Activated naive CD4-positive, alpha-beta T cell treated with anti-CD3 and anti-CD28 coated beads, Interleukin-2, amount 50 U/mL, for 16 hours (primary cell): ENCODE data around the gene KLK12.
"Not testable (repeated sequence)": the region's sequence is repeated elsewhere in the genome, so short reads cannot be mapped to it uniquely, and the experiment has no call there.

Experiments
- DNase-seq: peaks from one replicate; pipeline ENCODE4 v3.0.0-alpha.2; 2020

The KLK12 gene

DNA sequence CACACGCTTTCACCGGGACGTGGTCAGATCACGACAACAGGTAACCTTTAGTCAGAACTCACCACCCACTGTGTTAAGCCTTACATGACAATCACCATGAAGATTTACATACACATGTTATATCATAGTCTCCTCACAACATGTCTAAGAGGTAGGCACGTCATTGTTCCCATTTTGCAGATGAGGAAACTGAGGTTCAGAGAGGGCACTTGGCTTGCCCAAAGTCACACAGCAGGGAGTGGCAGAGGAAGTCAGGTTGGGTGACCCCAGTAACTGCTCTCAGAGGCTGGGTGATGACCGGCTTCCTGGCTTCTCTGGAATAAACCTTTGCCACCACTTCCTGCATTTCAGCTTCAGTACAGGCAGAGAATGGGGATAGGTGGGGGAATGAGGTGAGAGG, 20.6 kb downstream of the KLK12 start:
- DNase-seq = no peak

DNA sequence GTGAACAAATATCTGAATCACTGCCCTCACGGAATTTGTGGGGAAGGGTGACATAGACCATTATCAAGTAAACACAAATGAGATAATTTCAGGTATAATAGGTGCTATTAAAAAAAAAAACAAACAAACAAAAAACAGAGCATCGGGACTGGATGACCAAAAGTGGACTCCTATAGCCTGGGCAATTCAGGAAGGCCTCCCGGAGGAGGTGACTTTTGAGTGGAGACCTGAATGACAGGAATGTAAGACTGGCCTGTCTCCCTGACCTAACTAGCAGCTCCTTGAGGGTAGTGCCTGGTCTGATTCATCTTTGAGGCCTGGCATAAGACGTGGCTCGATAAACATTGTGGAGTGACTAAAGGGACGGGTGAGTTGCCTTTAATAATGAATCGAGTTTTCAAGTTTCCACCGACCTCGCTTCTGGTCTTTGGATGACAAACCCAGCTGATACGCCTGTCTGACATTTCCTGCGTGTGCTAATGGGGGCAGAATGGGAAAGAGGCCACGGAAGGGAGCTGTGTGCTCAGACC, 22.1 kb downstream of the KLK12 start:
- DNase-seq = no peak

DNA sequence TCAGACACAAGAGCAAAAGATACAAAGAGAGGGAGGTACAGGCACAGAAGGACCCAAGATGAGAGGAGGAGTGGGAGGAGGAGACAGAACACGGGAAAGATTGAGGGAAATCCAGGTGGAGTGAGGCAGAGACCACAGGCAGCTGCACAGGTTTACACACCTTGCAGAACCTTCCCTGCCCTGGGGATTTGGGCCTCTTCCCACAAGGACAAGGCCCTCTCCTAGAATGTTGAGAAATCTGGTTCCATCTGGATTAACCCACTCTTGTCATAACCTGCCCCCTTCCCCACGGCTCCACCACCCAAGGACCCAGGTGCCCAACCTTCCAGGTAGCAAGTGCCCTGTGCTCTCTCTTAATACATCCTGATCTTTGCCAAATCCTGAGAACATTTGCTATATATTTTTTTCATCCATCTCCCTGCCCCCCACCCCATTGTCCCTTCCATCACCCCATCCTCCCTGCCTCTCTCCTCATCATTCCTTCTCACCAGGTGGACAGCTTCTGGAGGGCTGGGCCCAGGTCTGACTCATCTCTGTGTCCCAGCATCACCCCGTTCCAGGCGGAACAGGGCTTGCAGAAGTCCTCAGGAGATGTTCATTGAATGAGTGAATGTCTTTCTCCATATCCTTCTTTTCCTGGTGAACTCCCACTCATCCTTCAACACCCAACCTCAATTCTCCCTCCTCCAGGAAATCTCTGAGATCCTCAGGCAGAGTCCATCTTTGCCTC, 24.6 kb downstream of the KLK12 start:
- no peak for DNase-seq

DNA sequence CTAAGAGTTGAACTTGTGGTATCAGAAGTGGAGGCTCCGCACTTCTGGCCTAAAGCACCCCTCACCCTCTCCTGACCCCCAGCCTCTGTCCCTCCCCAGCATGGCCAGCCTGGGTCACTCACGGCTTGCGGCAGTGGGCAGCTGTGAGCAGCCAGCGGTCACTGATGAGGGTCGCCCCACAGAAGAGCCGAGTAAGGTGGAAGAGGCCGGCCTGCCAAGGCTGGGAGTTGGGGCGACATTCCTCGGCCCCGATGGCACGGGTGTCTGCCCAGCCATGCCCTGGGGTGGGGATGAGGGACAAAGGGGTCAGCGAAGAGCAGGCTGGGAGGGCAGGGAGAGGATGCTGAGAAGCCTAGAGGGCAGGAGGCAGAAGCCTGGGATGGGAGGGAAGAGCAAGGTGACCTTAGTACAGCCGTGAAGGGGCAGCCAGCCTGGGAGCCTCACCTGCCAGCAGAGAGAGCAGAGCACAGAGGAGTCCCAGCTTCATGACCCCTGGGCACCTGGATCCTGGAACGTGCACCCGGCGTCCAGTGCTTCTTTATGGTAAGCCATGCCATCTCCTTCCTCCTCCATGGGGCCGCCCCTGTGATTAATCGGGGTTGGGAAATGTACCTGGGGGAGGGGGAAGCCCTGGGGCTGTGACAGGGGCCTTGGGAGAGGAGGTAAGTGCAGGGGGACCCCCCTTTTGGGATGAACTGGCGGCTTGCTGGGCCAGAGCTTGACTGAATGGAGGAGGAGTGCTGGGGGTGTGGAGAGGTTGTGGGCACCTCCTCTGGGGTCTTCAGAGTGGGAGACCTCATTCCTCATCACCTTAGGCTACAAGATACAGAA, 25.5 kb downstream of the KLK12 start:
- no peak for DNase-seq

DNA sequence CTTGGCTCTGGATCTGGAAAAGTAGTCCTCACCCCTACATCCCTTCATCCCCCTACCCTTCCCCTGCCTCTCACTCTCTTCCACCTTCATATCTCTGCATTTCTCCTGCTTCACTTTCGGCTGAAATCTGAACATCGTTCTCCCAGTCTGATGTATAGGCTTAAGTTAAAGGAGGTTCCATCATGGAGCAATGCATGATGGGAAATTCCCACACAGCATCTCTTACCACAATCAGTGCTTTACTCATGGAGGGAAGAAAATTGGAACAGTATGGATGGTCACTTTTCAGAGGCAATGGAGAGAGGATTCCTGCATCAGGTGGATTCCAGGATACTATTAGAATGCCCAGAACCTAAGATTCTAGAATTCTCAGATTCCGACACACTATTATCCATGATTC, 27.3 kb downstream of the KLK12 start:
- no peak for DNase-seq

DNA sequence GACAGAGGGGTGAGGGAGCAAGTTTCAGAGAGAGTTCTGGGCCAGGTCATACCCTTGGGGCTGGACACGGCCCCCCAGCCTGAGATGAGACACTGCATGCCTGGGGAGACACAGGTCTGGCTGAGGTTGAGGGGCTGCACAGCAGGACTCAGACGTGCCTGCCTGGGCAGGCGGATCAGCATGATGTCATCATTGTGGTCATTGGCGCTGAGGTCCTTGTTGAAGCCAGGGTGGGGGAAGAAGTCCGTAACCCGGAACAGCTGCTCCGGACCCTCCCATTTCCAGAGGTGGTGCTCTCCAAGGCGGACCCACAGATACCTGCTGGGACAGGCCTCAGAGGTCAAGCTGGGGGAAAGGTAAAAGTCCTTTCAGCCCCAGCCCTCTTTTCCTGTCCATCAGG, 28.4 kb downstream of the KLK12 start:
- DNase-seq = no peak

DNA sequence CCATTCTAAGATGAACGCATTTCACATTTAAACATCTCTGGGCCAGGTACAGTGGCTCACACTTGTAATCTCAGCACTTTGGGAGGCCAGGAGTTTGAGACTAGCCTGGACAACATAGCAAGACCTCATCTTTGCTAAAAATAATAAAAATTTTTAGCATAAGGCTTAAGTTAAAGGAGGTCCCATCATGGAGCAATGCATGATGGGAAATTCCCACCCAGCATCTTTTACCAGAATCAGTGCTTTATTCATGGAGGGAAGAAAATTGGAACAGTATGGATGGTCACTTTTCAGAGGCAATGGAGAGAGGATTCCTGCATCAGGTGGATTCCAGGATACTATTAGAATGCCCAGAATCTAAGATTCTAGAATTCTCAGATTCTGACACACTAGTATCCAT, 29.6 kb downstream of the KLK12 start:
- no peak for DNase-seq

DNA sequence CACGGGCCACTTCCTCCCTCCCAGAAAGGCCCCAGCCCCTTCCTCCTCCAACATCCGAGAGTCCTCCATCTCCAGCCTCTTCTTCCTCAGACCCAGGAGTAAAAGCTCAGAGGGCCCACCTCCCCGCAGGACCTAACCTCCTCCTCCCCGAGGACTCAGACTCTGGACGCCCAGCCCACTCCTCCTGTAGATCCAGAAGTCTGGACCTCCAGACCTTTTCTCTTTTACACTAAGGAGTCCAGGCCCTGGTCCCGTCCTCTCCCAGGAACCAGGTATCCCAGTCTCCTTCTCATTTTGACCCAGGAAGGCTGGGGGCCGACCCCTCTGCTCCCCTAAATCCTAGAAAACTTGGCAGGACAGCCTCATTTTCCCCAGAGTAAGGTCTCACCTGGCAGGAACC, 31.5 kb downstream of the KLK12 start:
- no peak for DNase-seq

DNA sequence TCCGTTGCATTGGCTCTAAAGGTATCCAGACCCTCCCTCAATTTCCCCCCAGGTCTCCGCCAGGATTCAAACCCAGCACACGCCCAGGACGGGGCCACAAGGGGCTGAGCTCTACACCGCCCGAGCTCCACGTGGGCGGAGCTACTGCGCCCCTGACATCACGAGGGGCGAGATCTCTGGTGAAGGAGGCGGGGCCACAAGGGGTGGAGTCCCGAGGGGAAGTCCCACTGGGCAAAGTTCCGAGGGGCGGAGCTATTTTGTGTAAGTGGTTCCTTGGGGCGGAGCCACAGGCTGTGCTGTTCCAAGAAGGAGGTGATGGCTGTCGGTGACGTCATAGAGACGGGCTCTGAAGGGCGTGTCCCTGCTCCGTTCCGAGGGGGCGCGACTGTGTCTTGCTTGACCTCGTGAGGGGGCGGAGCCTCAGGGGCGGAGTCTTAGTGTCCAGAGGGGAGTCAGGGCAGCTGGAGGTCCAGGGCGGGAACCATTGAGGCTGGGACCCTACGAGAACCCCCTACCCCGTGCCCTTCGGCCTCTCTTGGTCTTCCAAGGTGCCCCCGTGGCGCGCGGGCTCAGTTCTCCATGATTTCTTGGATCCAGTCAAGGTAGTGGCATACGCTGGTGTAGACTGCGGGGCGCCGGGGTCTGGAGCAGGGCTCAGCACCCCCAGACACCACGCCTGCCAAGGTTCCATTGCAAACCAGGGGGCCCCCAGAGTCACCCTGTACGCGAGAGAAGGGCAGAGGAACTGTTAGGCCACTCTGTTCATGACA, 32.1 kb downstream of the KLK12 start:
- no peak for DNase-seq

DNA sequence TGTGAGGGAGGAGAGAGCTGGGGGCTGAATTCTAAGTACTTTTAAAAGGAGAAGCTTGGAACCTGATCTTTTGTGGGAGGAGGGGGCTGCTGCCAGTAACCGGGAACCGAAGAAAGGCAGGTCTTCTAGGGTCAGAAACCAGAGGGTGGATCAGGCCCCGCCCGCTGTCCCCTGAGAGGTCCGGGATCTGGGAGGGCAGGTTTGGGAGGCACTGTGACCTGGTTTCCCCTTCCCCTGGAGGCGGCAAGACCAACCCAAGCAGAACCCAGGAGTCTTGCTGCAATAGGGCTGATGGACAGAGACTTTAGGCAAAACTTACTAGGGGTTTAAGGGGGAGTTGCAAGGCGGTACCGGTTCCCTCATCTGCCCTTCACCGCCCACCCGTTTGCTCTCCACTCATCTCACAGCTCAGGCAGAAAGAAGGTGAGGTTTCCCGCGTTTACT, 32.7 kb downstream of the KLK12 start:
- DNase-seq = no peak

DNA sequence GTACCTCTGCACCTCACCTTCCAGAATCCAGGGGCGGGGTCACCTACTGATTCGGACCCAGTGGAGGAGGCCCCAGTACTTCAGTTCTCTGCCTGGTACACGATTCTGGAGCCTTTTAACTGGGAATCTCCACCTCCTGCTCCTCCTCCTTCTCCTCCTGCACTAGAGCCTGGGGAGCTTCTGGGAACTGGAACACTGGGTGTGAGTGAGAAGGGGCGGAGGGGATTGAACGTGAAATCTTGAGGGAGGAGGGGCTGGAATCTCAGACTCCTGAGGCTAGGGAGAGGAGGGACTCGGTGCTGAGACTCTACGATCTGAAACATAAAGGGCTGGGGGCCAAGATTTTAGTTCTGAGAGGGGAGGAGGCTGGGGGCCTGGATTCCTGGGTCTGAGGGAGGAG, 33.3 kb downstream of the KLK12 start, which contains the start of gene KLK8:
TSS of gene KLK8 (minus strand) at position 90 of the 400 bp plus-strand sequence. CDS start 437 bp downstream, outside the sequence.
- no peak for DNase-seq

DNA sequence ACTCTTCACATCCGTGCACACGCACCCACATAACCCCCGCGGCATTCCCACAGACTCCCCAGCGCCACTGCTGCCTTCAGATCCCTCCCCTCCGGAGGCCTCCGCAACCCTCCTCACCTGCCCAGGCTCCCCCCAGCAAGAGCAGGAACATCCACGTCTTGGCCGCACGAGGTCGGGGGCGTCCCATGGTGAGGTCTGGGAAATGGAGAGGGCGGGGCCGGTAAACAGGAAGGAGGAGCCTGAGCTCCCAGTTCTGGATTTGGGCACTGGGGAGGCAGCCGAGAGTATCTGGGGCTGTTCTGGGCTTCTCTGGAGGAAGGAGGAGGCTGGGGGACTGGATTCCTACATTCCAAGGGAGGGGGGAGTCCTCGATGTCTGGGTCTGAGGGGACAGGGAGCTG, 33.8 kb downstream of the KLK12 start:
- no peak for DNase-seq

DNA sequence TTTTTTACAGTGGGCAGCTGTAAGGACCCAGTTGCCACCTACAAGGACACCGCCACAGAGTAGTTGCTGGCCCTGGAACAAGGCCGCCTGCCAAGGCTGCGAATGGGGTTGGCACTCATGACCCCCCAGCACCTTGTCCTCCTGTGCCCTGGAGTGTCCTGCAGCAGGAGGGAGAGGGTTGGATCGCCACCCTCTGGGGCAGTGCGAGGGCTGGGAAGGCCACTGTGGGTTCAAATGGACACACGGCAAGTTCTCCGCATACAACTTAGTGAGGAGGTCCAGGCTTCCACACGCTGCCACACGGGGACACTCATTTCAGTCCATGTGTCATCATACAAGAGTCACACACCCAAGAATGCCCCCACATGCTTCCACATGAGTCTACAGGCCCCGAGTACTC, 34.4 kb downstream of the KLK12 start:
- DNase-seq = no peak

DNA sequence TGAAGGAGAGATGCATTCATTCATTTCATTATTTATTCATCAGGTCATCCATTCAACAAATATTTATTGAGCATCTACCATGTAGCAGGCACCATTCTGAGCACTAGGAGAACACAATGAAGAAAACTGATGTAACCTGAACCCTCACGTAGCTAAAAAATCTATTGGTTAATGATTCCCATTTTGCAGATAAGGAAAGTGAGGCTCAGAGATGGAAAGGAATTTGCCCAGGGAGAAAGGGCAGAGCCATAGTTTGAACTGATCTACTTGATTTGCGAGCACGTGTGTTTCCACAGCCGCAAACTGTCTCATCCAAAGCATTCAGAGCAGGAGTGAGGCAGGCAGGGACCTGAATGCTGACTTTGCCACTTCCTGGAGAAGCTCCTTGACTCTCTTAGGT, 36.1 kb downstream of the KLK12 start:
- no peak for DNase-seq

DNA sequence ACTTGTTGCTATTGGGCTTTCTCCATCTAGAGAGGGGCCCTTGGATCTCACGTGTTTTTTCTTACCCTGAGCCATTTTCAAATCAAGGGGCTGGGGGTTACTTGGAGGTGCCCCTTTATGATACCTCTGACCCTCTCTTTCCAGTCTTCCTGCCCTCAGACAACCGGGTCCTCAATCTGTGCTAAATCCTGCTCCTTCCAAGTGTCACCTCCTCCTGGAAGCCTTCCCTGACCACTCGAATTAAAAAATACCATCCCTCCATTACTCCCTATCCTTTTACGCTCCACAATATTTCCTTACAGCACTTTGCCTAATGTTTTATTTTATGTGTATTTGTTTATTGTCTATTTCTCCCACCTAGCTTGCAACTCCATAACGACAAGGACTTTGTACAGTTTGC, 36.7 kb downstream of the KLK12 start:
- no peak for DNase-seq

DNA sequence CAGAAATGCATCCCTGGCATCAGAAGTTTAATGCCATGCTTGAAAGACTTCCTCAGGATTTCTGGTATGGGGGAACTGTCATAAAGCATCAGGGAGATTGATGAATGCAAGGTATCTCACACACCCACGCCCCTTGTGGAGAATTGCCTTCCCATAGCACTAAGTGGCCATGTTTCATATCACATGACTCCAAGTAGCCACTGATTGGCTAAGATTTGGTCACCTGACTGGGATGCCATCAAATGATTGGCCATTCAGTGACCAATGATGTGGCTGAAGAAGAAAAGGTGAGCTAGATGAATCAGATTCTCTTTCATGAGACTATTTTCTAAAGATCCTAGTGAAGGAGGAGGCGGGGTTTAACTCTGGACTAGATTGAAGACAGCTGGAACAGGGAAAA, 40.7 kb downstream of the KLK12 start:
- DNase-seq = no peak

DNA sequence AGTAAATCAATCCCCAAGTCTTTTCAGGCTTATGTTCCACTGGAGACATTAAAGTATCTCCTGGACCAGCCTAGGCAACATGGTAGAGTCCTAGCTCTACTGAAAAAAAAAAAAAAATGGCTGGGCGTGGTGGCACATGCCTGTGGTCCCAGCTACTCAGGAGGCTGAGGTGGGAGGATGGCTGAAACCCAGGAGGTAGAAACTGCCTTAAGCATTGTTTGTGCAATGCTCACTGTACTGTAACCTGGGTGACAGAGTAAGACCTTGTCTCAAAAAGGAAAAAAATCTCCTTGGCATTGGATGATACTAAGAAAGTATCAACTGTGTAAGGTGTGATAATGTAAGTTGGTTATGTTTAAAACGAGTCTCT, 42.2 kb downstream of the KLK12 start:
- DNase-seq = no peak

DNA sequence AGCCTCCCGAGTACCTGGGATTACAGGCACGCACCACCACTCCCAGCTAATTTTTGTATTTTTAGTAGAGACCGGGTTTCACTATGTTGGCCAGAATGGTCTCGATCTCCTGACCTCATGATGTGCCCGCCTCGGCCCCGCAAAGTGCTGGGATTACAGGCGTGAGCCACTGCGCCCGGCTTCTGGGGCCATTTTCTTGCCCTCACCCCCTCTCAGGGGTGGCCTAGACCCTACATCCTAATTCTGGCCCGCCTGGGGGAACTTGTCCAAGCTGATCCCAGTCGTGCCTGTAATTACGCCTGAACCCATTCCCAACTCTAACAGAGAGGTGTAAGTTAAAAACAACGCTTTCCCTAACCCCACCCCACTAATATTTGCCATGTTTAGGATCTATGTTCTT, 50.4 kb downstream of the KLK12 start:
- not testable (repeated sequence) for DNase-seq

DNA sequence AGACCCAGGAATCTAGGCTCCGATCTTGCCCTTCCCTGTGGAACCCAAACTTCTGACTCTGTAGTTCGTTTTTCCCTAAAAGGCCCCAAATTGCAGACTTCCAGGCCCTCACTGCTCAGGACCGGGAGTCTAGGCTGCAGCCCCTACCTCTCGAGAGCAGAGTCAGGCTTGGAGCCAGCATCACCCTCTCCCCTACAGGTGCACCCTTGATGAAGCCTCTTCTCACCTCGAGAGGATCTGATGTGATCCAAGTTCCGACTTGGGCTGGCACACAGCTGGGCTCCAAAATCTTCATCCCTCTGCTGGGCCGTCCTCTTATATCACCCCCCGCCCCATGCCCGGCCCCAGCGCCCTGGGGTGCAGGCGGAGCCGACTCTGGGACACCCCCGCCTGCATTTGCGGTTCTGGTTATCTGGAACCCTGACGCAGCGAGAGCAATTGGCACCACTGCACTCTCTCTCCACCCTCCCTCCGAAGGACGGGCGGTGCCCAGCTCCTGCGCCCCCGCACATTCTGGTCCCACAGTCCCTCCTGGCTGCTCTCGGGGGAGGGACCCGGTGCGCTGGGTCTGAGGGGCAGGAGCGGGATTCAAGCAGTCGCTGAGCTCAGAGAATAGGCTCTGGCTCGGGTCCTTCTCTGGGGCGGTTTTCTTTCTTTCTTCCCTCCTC, 51.0 kb downstream of the KLK12 start, which contains the start of gene KLK7:
TSS of gene KLK7 (minus strand) at position 293 of the 668 bp plus-strand sequence. CDS start 1,518 bp downstream, outside the sequence.
- DNase-seq = no peak

DNA sequence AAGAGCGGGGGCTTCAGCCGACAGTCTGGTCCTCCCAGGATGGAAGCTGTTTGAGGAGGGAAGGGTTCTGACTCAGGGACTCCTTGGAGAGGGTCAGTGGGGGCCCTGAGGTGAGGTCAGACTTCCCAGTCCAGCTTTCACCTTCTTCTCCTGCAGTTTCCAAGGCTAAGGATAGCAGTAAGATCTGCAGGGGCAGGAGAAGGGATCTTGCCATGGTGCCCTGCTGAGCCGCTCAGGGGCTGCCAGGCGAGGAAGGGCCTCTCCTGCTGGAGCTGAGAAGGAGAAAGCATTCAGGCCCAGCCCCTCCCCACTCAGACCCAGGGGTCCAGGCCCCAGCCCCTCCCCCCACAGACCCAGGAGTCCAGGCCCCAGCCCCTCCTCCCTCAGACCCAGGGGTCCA, 52.6 kb downstream of the KLK12 start:
- DNase-seq = no peak

DNA sequence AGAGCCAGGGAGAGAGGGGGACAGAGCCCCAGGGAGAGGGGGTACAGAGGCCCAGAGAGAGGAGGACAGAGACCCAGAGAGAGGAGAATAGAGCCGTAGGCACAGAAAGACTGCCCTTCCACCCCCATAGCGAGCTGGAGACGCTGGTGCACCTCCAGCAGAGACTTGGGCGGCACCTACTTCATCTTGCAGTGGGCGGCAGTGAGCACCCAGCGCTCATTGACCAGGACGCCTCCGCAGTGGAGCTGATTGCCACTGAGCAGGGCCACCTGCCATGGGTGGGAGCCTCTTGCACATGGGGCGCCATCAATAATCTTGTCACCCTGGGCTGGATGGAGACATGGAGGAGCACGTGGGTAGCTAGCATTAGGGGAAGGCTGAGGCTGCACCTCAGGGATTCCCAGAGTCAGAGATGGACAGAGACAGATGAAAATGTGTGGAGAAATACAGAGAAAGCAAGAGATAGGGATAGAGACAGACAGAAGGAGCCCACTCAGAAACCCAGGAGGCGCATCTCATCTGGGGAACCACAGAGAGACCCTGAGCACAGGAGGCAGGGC, 53.1 kb downstream of the KLK12 start:
- DNase-seq = no peak

DNA sequence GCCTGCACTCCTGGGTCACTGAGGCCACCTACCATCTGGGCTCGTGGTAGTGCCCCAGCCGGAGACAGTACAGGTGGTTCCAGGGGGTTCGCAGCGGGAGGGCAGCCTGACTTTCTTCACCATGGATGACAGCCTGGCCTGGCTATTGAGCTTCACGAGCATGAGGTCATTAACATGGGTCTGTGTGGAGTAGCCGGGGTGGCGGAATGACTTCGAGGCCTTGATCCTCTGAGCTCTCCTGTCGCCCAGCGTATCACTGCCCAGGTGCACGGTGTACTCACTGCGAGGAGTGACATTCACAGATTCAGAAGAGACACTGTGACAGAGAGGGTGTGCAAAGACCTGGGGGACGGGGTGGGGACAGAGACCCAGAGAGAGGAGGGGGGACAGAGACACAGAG, 54.6 kb downstream of the KLK12 start:
- no peak for DNase-seq
